GM21515 (cell line): Measurements from ENCODE around the gene COL25A1.
"Not testable (repeated sequence)": the region's sequence is repeated elsewhere in the genome, so short reads cannot be mapped to it uniquely, and the experiment has no call there.

Experiments
- ATAC-seq: cut with Tn5 transposase; IDR thresholded peaks from one replicate; pipeline ENCODE4 v1.9.1; 2021; ENCODE audit not compliant: unreplicated experiment

COL25A1 gene

DNA sequence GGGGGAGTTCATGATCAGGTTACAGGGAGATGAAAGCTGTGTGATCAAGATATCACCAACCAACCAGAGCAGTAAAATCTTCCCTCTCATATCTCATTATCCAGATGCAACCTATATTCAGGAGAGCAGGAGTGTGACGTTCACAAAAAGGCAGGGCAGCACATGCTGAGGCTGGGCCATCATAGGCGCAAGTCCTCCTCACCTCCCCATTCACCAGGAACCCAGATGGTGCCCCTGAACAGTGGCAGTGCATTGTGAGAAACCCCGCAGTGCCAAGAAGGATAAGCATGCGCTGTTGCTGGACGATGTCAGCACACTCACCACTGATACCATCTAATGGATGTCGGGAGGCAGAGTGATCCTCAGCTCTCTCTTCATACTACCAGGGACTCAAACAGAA lies 170.9 kb downstream of the COL25A1 start:
- ATAC-seq: no peak

DNA sequence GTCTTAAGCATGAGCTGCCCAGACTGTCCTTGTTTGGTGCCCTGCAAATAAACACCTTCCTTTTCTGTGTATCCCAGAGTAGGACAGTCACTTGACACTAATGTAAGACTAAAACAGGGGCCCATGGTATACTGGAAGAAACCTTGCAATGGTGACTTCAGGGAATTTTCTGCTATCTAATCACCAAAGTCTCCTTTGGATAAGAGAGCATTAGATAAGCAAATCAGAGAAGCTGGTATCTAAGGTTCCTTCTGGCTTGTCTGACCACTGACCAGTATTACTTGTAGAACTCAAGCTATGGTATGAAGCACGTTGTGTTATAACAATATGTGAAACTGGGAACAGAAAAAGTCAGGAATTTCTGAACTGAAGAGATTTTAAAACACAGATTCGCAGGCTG lies 173.9 kb downstream of the COL25A1 start:
- no peak for ATAC-seq

DNA sequence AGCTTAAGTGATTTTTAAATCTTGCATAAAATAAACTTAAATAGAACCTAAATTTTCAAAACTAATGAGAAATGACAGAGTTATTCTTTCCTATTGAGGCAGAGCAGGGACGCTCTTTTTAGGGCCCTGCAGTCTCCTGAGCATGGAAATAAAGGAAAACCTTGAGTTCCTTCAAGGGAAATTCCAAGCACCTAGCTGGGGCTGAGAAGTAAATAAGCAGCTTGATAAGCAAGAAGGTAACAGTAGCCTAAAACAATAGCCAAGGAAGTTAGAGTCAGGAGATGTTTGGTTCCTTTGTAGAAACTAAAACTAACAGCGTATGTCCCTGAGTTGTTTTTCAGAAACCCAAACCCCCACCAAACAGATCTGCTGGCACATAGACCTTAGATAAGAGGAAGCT lies 174.6 kb downstream of the COL25A1 start:
- ATAC-seq: no peak

DNA sequence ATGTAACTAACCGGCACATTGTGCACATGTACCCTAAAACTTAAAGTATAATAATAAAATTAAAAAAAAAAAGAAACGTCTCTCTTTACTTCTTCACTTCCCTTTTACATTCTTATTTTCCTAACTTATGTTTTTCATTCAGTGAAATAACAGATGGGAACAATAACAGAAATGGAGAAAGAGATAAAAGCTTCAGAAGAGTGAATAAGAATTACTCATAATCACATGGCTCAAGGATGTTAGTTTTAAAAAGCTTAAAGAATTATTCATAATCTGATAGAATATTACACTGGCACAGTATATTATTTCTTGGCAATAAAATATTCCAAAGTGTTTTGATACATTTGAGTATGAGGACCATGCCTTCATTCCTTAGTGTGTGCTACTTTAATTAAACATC lies 175.6 kb downstream of the COL25A1 start:
- no peak for ATAC-seq

DNA sequence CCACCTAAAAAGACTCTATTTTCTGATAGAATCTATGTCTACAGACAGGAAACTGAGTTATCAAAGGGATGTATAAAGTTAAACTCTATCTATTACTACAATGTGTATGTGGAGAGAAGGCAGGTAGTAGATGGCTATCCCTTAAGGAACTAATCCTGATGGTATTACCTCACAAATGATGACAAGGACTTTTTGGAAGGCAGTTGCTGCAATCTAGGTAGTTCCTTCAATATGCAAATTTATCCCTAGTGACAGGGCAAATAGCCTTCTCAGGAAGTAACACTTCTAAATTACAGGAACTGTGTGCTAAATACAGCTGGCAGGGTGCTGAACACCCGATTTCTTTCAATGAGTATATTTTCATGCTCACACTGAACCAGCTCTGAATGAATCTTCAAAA lies 177.4 kb downstream of the COL25A1 start:
- no peak for ATAC-seq

DNA sequence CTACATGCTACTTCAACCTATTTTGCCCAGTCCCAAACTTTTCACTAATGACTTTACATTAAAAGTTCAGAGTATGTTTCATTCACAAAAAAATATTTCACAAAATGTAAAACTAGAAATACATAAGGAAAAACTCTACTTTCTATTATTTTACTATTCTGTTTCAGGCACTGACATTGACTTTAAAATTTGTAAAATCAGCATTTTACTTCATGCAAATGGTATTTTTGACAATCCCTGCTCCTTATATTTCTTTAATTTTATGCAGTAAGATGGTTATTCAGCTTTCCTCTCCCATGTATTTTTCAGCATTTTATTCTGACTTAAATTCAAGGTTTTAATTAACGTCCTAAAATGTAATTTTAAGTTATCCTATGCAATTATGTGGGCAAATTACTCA lies 178.5 kb downstream of the COL25A1 start:
- ATAC-seq: no peak

DNA sequence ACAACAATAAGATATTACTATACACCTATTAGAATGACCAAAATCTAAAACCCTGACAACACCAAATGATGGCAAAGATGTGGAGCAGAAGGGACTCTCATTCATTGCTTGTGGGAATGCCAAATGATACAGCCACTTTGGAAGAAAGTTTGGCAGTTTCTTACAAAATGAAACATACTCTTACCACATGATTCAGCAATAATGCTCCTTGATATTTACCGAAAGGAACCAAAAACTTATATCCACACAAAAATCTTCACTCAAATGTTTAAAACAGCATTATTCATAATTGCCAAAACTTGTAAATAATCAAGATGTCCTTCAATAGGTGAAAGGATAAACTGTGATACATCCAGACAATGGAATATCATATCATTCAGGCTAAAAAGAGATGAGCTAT lies 180.9 kb downstream of the COL25A1 start:
- ATAC-seq: no peak

DNA sequence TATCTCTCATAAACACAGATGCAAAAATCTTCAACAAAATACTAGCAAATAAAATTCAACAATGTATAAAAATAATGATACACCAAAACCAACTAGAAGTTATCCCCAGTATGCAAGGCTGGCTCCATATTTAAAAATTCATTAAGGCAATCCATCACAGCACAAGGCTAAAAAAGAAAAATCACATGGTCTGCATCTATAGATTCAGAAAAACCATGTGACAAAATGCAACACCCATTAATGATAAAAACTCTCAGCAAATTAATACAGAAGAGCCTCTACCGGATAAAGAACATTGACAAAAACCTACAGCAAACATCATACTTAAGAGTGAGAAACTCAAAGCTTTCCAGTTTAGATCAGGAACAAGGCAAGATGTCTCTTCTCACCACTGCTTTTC lies 182.6 kb downstream of the COL25A1 start:
- no peak for ATAC-seq

DNA sequence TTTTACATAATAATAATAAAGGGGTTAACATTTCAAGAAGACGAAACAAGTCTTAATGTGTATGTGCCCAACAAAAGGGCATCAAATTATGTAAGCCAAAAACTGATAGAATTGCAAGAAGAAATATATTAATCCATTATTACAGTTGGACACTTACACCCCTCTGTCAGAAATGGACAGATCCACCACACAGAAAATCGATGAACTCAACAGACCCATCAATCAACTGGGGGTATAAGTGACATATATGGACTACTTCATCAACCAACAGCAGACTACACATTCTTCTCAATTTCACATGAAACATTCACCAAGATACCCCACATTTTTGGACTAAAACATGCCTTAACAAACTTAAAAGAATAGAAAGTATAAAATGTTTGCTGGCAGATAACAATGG lies 183.8 kb downstream of the COL25A1 start:
- no peak for ATAC-seq

DNA sequence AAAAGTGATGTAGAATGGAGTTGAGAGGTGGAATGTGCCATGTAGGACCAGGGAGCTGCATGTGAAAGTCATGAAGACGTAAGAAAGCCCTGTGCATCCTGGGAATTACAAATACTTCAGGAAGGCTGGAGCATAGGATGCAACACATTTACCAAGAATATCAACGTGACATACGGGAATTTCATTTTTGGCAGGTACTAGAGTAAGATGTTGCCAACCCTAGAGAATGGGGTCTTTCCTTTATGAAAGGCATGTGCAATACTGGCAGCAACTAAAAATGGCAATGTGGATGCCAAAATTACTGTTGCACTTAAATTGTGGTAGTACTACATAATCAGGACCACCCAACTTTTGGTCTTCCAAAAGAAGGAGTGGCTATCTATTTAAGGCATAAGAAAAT lies 188.0 kb downstream of the COL25A1 start:
- no peak for ATAC-seq

DNA sequence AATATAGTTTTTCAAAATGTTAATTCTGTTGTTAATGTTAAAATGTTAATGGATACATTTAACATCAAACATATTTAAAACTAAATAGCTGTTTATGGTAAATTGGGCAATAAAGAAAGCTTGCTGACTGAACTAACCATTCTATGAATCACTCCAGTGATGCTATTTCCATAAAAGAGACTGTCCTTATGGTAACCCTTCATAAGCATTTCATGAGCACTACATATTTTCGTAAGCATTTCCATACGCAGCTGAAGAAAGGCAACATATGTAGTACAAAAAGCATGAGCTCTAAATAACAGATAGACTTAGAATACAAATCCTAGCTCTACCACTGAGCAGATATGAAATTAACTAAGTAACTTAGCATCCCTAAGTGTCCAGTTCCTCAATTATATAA lies 188.9 kb downstream of the COL25A1 start:
- ATAC-seq: no peak

DNA sequence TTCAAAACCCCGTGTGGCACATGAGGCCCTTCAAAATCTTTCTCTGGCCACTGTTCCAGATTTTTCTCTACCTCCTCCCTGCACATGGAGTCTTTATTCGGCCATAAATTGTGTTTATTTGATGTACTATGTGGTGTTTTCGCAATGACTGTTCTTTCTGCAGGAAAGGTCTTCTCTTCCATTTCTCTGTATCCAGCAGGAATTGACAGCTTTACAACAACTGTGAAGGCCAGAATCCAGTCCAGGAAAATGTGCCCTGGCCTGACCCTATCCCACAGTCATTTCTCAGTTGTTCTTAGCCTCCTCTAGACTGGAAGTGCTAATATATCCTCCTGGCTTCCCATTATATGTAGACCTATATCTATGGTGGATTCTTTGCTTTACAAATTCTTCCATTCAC lies 191.4 kb downstream of the COL25A1 start:
- ATAC-seq: no peak

DNA sequence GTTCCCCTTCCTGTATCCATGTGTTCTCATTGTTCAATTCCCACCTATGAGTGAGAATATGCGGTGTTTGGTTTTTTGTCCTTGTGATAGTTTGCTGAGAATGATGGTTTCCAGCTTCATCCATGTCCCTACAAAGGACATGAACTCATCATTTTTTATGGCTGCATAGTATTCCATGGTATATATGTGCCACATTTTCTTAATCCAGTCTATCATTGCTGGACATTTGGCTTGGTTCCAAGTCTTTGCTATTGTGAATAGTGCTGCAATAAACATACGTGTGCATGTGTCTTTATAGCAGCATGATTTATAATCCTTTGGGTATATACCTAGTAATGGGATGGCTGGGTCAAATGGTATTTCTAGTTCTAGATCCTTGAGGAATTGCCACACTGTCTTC lies 194.2 kb downstream of the COL25A1 start:
- not testable (repeated sequence) for ATAC-seq

DNA sequence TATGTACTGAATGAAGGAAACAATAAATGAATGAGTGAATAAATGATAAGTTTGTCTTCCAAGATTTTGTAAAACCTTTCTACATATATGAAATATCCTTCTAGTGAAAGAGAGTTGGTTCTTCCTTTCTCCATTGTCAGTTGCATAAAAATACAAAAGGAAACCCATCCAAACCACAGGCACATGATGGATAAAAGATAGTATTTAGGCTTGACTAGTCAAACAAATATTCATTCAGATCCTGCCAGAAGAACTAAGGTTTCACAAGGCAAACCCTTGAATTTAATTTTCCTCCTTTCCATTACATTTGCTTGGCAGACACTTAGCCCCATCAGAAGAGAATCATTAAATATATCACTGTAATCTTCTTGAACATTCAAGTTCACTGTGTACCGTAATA lies 208.4 kb downstream of the COL25A1 start:
- ATAC-seq: no peak

DNA sequence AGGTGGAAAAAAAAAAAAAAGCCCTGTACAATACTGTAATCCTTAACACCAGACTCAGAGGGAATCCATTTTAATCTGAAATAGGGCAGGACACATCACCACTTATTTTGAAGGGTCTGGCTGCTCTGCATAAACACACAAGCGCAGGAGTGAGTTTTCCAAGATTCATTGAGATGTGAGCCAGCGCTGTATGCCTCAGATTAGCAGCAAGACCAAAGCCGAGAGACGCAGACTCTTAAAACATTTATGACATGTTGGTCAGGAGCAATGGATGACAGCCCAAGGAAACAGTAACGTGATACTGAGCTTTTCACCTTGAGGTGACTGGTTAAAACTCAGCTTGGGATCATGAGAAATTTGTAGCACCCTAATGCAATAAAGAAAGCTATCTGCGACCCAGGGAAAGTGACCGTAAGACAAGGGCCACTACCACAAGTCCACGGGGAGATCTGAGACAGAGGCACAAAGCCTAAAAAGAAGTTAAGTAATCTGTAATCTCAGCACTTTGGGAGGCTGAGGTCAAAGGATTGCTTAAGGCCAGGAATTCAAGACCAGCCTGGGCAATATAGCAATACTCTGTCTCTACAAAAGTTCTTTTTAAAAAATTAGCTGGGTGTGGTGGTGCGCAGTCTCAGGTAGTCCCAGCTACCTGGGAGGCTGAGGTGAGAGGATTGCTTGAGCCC lies 210.6 kb downstream of the COL25A1 start:
- no peak for ATAC-seq

DNA sequence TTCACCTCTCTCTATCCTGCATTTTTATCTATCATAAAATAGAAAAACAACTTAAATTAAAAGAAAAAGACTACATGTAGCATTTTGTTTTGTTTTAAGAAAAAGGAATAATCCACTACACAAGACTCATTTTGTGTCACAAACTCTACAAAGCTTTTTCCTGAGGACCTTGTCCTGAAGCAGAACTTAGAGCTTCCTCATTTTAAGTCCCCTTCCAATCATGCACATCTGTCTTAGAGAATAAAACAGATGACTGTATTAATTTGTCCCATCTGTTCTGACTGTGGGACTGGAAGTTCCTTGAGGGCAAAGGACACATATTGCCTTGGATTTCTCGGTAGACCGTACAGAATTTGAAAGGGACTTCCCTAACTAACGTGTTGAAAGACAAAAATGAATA lies 218.5 kb downstream of the COL25A1 start:
- ATAC-seq: no peak

DNA sequence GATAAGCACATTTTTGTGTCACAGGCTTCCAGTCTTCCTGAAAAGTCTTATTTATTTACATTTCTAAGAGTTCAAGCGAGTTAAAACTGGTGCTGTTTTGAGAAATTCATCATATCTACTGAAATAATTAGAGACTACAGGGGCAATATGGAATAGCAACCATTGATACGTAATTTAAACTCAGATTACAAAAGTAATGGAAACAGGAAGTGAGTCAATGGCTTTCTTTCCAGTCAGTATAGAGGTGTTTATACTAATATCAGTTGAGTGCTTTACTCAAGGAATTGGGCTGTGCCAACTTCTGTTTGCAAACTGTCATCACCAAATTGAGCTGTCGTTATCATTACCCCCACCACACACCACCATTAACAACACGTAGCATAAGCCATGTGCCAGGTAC lies 222.7 kb downstream of the COL25A1 start:
- ATAC-seq: no peak

DNA sequence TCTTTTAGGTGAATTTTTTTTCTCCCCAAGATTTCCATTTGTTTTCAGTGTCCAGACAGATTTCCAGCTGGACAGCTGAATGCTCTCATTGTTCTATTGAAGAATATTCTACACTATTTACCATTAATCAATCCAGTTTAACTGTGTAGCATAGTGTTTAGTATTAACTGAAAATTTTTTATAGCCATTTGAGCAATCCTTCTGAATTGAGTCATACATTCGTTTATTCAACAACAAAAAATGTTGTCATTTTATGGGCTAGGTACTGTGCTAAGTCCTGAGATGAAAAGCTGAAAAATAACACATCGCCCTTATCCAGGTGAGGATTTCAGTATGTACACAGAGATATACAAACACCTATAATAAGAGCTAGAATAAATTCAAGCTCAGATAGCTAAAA lies 223.3 kb downstream of the COL25A1 start:
- ATAC-seq: no peak

DNA sequence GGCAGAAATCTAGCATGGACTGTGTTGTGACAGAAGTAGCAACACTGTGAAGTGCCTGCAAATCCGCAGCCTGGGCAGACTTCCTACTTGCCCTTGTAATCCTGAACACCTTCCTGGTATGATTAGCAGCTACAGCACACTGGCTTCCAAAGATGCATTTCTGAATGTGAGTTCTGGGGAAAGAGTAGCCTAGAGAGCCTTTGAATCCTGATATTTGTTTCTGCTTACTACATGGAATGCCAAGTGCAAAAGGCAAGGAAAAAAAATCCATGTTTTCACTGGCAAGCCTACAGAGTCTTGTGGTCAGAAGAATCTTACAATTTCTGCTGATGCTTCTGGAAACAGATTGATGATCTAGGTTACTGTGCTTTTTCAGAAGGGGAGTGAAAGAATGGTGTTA lies 223.7 kb downstream of the COL25A1 start:
- ATAC-seq: no peak

DNA sequence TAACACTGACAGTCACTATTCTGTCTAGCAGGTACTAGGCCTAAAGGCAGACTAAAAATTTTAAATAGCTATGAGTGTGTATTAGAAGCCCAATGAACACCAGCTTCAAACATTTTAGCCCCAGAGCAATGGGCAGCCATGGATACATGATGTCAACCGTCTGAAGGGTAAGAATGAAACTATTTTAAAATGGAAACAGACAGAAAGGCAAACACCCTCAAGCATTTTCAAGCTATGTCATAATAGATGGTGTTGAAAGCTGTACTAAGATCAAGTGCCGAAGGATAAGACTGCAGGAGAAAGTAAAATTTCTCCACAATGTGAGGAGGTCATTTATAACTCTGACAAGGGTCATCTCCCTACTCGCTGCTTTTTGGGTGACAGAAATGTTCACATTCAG lies 225.0 kb downstream of the COL25A1 start:
- ATAC-seq: no peak

DNA sequence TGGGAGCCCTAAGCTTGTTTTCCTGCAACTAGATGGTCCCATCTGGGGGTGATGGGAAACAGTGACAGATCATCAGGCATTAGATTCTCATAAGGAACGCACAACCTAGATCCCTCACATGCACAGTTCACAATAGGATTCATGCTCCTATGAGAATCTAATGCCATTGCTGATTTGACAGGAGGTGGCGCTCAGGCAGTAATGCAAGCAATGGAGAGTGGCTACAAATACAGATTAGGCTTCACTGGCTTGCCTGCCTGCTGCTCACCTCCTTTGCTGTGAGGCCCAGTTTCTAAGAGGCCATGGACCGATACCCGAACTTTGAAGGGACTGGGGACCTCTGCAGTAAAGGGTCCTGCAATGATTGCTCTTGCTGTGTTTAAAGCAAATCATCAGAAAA lies 225.7 kb downstream of the COL25A1 start:
- not testable (repeated sequence) for ATAC-seq

DNA sequence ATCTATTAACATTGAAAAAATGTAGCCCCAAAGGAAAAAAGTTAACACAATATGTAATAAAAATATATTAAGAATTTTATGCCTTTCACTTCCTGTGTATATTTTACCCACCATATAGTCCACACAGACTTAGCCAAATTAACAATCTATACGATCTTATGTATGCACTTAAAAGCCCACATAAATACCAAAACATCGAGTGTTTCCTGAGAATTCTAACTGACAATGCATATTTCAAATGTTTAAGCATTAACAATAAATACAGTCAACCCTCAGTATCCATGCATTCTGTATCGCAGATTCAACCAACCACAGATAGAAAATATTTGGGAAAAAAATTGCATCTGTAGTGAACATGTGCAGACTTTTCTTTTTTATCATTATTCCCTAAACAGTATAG lies 226.8 kb downstream of the COL25A1 start:
- ATAC-seq: no peak

DNA sequence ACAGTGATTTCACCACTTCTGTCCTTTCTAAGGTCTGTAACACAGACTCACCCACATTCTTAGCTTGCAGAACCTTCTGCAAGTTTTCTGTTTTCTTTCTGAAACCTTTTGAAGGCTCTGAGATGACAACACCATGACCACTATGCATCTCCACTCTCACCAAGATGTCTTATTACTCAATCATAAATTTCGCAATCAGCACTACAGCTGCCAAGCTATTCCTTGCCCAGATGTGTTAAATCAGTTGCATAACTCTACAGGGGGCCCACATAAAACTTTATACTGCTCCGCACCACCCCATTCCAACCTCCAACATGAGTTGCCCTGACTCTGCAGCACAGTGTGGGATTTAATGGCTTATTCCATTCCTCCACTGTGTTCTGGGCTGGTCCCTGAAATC lies 229.9 kb downstream of the COL25A1 start:
- no peak for ATAC-seq

DNA sequence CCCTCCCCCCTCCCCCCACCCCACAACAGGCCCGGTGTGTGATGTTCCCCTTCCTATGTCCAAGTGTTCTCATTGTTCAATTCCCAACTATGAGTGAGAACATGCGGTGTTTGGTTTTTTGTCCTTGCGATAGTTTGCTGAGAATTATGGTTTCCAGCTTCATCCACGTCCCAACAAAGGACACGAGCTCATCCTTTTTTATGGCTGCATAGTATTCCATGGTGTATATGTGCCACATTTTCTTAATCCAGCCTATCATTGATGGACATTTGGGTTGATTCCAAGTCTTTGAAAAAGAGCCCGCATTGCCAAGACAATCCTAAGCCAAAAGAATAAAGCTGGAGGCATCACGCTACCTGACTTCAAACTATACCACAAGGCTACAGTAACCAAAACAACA lies 231.8 kb downstream of the COL25A1 start:
- ATAC-seq: not testable (repeated sequence)
